Effector memory CD4-positive, alpha-beta T cell (primary cell): ENCODE measurements around the gene PAN3.

Experiments used
- DNase-seq, 3 donors: peaks; one replicate each; pipeline ENCODE4 v3.0.0-alpha.2; 2020
- H3K27ac ChIP-seq: 2 replicates; pipeline ENCODE4 v1.7.0; 2013; ENCODE audit warnings: mild to moderate bottlenecking, low read length, moderate library complexity; ENCODE audit not compliant: insufficient read depth, poor library complexity, severe bottlenecking
- H3K27me3 ChIP-seq: replicated peaks from 2 replicates; pipeline ENCODE4 v1.7.0; 2013; ENCODE audit warnings: mild to moderate bottlenecking, low read length; ENCODE audit not compliant: insufficient read depth, control insufficient read depth, poor library complexity, severe bottlenecking
- H3K36me3 ChIP-seq: 2 replicates; pipeline ENCODE4 v1.7.0; 2013; ENCODE audit warnings: mild to moderate bottlenecking, low read length, moderate library complexity; ENCODE audit not compliant: control insufficient read depth, insufficient read depth
- H3K4me1 ChIP-seq: 2 replicates; pipeline ENCODE4 v1.7.0; 2013; ENCODE audit warnings: low read length, mild to moderate bottlenecking; ENCODE audit not compliant: control insufficient read depth, insufficient read depth, poor library complexity, severe bottlenecking
- H3K4me3 ChIP-seq: 2 replicates; pipeline ENCODE4 v1.7.0; 2013; ENCODE audit warnings: low read length, low read depth, mild to moderate bottlenecking; ENCODE audit not compliant: insufficient read depth, poor library complexity, severe bottlenecking
- H3K9me3 ChIP-seq: 2 replicates; pipeline ENCODE4 v1.7.0; 2013; ENCODE audit warnings: mild to moderate bottlenecking, low read length, moderate library complexity; ENCODE audit not compliant: control insufficient read depth

The PAN3 gene

DNA sequence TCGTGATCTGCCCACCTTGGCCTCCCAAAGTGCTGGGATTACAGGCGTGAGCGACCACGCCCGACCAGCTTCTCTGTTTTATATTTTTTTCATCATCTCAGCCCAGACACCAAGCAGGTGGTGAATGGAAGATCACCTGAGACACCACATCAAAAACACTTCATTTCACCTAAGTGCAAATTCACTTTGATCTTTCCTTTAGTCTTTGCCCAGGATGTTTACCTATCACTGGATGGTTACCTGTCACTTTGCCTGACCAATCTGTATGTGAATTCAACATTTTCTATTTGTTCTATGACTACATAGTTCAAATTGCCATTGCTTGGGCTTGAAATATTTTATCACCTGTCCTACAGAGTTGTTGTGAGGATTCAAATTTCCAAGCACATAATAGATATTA, 65.7 kb downstream of the PAN3 start:
- Histone ChIP-seq H3K27ac (no peak overlapping the region), H3K27me3 (no peaks in the 10 kb centered on the region), H3K36me3 (no peaks in the 10 kb centered on the region), H3K4me3 (no peak overlapping the region), H3K4me1 (no peaks in the 10 kb centered on the region), H3K9me3 (no peaks in the 10 kb centered on the region)
- DNase-seq: no peak

- Histone ChIP-seq H3K4me3 (no peak overlapping the region), H3K4me1 (no peaks in the 10 kb centered on the region), H3K36me3 (no peaks in the 10 kb centered on the region), H3K27me3 (no peaks in the 10 kb centered on the region), H3K9me3 (no peaks in the 10 kb centered on the region), H3K27ac (no peak overlapping the region)
- no peak for DNase-seq
These were observed 66.5 kb downstream of the PAN3 start for GRCh38 chr13:28204690-28205443.

GRCh38 chr13:28218679-28219078, 80.3 kb downstream of the PAN3 start:
- Histone ChIP-seq H3K4me3 (no peak overlapping the region), H3K36me3 (peaks cover 3% of the 10 kb centered on the region), H3K4me1 (no peaks in the 10 kb centered on the region), H3K9me3 (no peaks in the 10 kb centered on the region), H3K27me3 (no peaks in the 10 kb centered on the region), H3K27ac (no peak overlapping the region)
- DNase-seq: no peak

GRCh38 chr13:28219408-28220099, 81.2 kb downstream of the PAN3 start:
- no peak for DNase-seq
- no peaks in the 10 kb centered on the region for H3K9me3 ChIP-seq
- H3K4me1 ChIP-seq: no peaks in the 10 kb centered on the region

GRCh38 chr13:28220166-28220565, 81.8 kb downstream of the PAN3 start:
- Histone ChIP-seq H3K36me3 (peaks cover 3% of the 10 kb centered on the region), H3K27ac (no peak overlapping the region), H3K9me3 (no peaks in the 10 kb centered on the region), H3K4me3 (no peak overlapping the region), H3K27me3 (no peaks in the 10 kb centered on the region), H3K4me1 (no peaks in the 10 kb centered on the region)
- DNase-seq: no peak

More at GRCh38 chr13:28219408-28220099, 81.2 kb downstream of the PAN3 start:
- H3K27ac ChIP-seq: no peak overlapping the region
- peaks cover 3% of the 10 kb centered on the region for H3K36me3 ChIP-seq
- H3K4me3 ChIP-seq: no peak overlapping the region
- H3K27me3 ChIP-seq: no peaks in the 10 kb centered on the region

DNA sequence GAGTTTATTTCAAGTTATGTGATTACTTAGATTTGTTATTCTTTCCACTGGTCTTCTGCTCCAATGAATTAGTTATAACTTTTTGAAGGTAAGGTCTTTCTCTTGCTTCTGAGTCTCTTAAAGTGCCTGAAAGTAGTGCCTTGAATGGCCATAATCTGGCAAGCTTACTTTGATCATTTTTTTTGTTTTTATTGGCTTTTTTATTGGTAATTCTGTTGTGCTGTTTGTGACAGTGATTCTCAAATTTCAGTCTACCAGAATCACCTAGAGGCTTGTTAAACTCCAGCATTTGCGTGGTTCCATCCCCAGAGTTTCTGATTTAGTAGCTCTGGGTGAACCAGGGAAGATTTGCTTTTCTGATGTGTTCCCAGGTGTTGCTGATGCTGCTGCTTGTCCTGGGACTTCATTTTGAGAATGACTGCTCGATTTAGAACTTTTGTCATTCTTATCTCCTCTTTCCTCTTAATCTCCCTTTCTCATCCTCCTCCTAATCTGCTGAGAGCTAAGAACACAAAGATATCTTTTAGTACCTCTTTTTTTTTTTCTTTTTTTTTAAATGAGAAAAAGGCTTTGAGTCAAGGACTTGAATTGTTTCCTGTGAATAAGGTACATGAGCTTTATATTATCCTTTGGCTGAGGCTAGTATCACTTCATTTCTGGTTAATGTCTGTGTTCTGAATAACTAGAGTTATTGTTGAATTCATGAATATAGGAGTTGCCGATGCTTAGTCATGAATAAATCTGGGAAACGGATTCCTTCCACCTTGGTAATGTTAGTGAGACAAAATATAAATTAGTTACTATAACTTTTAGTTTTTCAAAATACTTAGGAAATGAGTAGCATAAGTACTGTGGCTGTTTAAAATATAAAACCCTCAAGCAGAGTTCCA, 91.4 kb downstream of the PAN3 start:
- H3K27me3 ChIP-seq: no peaks in the 10 kb centered on the region
- H3K27ac ChIP-seq: no peak overlapping the region
- H3K4me1 ChIP-seq: no peaks in the 10 kb centered on the region
- no peak for DNase-seq
- H3K36me3 ChIP-seq: no peaks in the 10 kb centered on the region
- H3K9me3 ChIP-seq: no peaks in the 10 kb centered on the region
- no peak overlapping the region for H3K4me3 ChIP-seq

DNA sequence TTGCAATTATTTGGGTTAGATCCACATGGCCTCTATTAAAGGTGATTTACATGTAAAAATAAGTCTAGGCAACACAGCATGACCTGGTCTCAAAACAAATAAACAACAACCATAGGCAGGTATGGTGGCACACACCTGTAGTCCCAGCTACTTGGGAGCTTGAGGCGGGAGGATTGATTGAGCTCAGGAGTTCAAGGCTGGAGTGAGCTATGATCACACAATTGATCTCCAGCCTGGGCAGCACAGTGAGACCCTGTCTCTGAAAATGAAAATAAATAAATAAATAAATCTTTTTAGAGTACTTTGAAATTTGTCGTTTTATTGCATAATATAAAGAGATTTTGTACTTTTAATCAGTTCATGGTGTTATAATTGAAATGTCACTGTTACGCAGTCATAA, 93.3 kb downstream of the PAN3 start:
- Histone ChIP-seq H3K36me3 (no peaks in the 10 kb centered on the region), H3K4me1 (no peaks in the 10 kb centered on the region), H3K27me3 (no peaks in the 10 kb centered on the region), H3K27ac (no peak overlapping the region), H3K4me3 (no peak overlapping the region), H3K9me3 (no peaks in the 10 kb centered on the region)
- DNase-seq: no peak

DNA sequence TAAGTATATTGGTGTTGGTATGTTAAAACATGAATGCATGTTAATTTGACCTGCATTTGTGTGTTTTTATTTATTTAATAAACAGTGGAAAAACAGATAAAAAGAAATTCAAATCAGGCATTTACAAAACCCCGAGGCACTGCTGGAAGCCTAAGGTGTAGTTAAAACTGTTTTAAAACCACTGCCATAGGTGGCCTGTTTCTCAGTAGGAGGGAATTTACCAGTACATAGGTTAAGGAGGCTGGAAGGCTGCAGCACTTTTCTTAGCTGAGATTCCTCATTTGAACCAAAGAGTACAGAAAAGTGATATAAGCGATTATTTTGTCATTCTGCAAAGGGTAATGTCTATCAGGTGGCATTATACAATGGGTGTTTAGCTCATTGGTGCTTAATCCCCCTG, 99.6 kb downstream of the PAN3 start:
- H3K9me3 ChIP-seq: no peaks in the 10 kb centered on the region
- H3K36me3 ChIP-seq: peaks cover 7% of the 10 kb centered on the region
- no peaks in the 10 kb centered on the region for H3K4me1 ChIP-seq
- H3K27ac ChIP-seq: no peak overlapping the region
- no peak for DNase-seq
- H3K4me3 ChIP-seq: no peak overlapping the region
- no peaks in the 10 kb centered on the region for H3K27me3 ChIP-seq

DNA sequence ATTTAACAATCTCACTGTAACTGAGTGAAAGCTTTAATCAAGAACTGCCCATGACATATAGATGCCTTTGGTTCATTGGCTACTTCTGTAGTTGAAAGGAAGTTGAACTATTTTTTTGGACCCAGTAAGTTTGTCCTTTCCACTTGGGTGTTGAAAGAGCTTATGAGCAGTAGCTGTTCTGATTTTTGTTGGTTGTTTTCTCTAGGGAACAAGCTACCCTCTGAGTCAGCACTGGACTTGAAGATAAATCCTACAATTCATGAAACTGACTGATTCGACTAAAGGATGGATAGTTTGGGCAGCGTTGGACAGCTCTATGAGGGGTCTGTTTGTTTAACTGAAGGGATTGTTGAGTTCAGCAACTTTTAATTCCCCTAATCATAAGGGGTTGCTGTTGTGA, 101.0 kb downstream of the PAN3 start:
- H3K4me1 ChIP-seq: no peaks in the 10 kb centered on the region
- H3K9me3 ChIP-seq: no peaks in the 10 kb centered on the region
- H3K36me3 ChIP-seq: peaks cover 7% of the 10 kb centered on the region
- DNase-seq: no peak
- H3K4me3 ChIP-seq: no peak overlapping the region
- no peaks in the 10 kb centered on the region for H3K27me3 ChIP-seq
- no peak overlapping the region for H3K27ac ChIP-seq

DNA sequence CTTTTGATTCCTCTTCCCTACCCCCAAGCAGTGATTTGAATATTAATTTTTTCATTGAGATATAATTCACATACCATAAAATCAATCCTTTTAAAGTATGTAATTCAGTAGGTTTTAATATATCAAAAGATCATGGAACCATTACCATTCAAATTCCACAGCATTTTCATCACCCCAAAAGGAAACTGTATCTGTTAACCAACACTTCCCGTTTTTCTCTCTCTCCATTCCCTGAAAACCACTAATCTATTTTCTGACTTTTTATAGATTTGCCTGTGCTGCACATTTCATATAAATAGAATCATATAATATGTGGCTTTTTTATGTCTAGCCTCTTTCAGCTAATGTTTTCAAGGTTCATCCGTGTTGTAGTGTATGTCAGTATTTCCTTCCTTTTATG, 107.1 kb downstream of the PAN3 start:
- H3K4me1 ChIP-seq: no peaks in the 10 kb centered on the region
- peaks cover 3% of the 10 kb centered on the region for H3K36me3 ChIP-seq
- no peak overlapping the region for H3K4me3 ChIP-seq
- no peak for DNase-seq
- H3K9me3 ChIP-seq: no peaks in the 10 kb centered on the region
- no peaks in the 10 kb centered on the region for H3K27me3 ChIP-seq
- no peak overlapping the region for H3K27ac ChIP-seq
